Esophagus muscularis mucosa (tissue), 4 donors: ENCODE measurements around the gene ACADSB.

Experiments
- EP300 ChIP-seq: sonication (generic); formaldehyde crosslinking; IDR thresholded peaks from one replicate; pipeline ENCODE4 v1.6.1; 2017; ENCODE audit warnings: antibody characterized with exemption
- POLR2A ChIP-seq: fragments of 450-650 bp; IDR thresholded peaks from one replicate; pipeline ENCODE4 v1.6.1; 2017; ENCODE audit warnings: antibody characterized with exemption, moderate library complexity, mild to moderate bottlenecking, low read depth
- POLR2AphosphoS5 ChIP-seq, 2 donors: sonication (generic); formaldehyde crosslinking; IDR thresholded peaks; one replicate each; pipeline ENCODE4 v1.6.1; 2017; ENCODE audit warnings: antibody characterized with exemption in 2 of 2
- TF ChIP-seq, protein P1 (sequence below), 3 experiments: fragments of 200-600 bp in 2 of 3; fragments of 450-650 bp in 1 of 3; sonication (generic) in 2 of 3; IDR thresholded peaks; one replicate each; pipeline ENCODE4 v1.5.1; 2017 to 2019; ENCODE audit warnings: antibody characterized with exemption in 3 of 3, mild to moderate bottlenecking in 2 of 3, moderate library complexity in 1 of 3

DNA sequence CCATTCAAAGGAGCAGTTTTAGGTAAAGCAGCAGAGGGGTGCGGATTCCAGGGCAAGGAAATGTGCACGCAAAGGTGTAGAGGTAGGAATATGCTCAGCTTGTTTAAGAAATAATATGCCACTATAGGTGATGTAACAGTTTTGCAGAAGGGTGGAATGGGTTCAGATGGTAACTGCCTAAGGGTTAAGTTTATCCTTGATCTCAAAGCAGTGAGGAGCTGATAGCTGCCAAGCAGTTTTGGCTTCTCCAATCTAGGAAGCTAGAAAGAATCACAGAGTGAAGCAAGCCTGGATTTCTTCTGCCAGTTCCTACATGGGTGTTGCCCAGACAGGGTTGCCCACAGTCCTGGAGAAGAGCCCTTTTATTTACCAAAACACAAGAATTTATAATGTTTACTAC, 6.0 kb downstream of the ACADSB start:
- TF ChIP-seq, protein P1, sequence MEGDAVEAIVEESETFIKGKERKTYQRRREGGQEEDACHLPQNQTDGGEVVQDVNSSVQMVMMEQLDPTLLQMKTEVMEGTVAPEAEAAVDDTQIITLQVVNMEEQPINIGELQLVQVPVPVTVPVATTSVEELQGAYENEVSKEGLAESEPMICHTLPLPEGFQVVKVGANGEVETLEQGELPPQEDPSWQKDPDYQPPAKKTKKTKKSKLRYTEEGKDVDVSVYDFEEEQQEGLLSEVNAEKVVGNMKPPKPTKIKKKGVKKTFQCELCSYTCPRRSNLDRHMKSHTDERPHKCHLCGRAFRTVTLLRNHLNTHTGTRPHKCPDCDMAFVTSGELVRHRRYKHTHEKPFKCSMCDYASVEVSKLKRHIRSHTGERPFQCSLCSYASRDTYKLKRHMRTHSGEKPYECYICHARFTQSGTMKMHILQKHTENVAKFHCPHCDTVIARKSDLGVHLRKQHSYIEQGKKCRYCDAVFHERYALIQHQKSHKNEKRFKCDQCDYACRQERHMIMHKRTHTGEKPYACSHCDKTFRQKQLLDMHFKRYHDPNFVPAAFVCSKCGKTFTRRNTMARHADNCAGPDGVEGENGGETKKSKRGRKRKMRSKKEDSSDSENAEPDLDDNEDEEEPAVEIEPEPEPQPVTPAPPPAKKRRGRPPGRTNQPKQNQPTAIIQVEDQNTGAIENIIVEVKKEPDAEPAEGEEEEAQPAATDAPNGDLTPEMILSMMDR (IDR thresholded peaks at IDR 0.05), result no peak
- TF ChIP-seq POLR2A, result no peak
- TF ChIP-seq POLR2AphosphoS5 (IDR thresholded peaks at IDR 0.05), result no peak
- TF ChIP-seq EP300, result no peak
